Neural progenitor cell (in vitro differentiated cells): ENCODE measurements around the gene NTM.

Experiments
- EZH2 ChIP-seq: fragments of 200-600 bp; sonication (generic); IDR thresholded peaks from 2 replicates; pipeline ENCODE4 v1.6.1; 2017; ENCODE audit warnings: antibody characterized with exemption, mild to moderate bottlenecking, moderate library complexity
- EZH2phosphoT487 ChIP-seq: fragments of 200-600 bp; sonication (generic); IDR thresholded peaks from 2 replicates; pipeline ENCODE4 v1.6.1; 2017; ENCODE audit warnings: antibody characterized with exemption
- TF ChIP-seq, protein P1 (sequence below): fragments of 200-600 bp; sonication (generic); IDR thresholded peaks from 2 replicates; pipeline ENCODE4 v1.5.1; 2017; ENCODE audit warnings: antibody characterized with exemption, mild to moderate bottlenecking

DNA sequence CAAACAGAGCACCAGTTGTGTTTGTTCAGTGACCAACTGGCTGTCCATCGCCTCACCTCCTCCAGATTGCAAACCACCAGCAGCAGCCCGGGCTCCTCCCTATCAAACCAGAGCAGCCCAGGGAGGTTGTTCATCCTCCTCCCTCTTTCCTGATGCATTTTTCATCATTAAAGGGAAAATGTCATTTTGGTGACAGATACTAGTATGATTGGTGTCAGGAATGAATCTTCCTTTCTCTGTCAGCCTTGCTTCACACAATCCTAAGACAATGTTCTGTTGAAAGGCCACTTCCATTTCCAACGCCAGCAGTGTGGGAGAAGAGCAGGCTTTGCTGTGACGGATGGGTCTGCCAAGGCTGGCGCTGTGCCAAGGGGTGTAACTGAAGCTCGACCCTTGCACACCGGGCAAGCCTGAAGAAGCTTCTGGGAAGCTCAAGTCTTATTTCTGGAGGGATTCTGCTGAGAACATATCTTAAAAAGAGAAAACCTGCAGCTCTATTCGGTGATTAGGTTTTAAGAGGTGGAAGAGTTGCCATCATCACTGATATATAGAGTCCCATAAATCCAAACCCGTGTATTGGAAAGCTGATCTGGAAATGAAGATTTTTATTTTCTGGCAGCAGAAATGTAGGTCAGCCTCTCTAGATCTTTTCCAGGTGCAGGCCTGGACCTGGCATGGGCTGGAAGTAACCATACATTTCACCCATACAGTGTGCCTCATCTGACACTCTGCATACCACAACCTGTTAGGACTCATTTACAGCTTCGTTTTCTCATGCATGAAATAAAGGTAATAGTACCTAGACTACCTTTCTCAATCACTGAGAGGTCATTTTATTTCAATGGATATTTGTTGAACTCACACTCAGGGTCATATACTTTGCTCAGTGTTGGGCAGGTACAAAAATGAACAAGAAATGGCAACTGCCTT is 524.5 kb downstream of the NTM start:
- TF ChIP-seq, protein P1, sequence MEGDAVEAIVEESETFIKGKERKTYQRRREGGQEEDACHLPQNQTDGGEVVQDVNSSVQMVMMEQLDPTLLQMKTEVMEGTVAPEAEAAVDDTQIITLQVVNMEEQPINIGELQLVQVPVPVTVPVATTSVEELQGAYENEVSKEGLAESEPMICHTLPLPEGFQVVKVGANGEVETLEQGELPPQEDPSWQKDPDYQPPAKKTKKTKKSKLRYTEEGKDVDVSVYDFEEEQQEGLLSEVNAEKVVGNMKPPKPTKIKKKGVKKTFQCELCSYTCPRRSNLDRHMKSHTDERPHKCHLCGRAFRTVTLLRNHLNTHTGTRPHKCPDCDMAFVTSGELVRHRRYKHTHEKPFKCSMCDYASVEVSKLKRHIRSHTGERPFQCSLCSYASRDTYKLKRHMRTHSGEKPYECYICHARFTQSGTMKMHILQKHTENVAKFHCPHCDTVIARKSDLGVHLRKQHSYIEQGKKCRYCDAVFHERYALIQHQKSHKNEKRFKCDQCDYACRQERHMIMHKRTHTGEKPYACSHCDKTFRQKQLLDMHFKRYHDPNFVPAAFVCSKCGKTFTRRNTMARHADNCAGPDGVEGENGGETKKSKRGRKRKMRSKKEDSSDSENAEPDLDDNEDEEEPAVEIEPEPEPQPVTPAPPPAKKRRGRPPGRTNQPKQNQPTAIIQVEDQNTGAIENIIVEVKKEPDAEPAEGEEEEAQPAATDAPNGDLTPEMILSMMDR = no peak
- no peak for TF ChIP-seq EZH2phosphoT487
- no peak for TF ChIP-seq EZH2
